Effector memory CD4-positive, alpha-beta T cell (primary cell): Measurements from ENCODE around the gene TRIM25.

Source experiments
- DNase-seq, 3 donors: peaks; one replicate each; pipeline ENCODE4 v3.0.0-alpha.2; 2020
- H3K27ac ChIP-seq: 2 replicates; pipeline ENCODE4 v1.7.0; 2013; ENCODE audit warnings: mild to moderate bottlenecking, low read length, moderate library complexity; ENCODE audit not compliant: insufficient read depth, poor library complexity, severe bottlenecking
- H3K27me3 ChIP-seq: replicated peaks from 2 replicates; pipeline ENCODE4 v1.7.0; 2013; ENCODE audit warnings: mild to moderate bottlenecking, low read length; ENCODE audit not compliant: insufficient read depth, control insufficient read depth, poor library complexity, severe bottlenecking
- H3K36me3 ChIP-seq: 2 replicates; pipeline ENCODE4 v1.7.0; 2013; ENCODE audit warnings: mild to moderate bottlenecking, low read length, moderate library complexity; ENCODE audit not compliant: control insufficient read depth, insufficient read depth
- H3K4me1 ChIP-seq: 2 replicates; pipeline ENCODE4 v1.7.0; 2013; ENCODE audit warnings: low read length, mild to moderate bottlenecking; ENCODE audit not compliant: control insufficient read depth, insufficient read depth, poor library complexity, severe bottlenecking
- H3K4me3 ChIP-seq: 2 replicates; pipeline ENCODE4 v1.7.0; 2013; ENCODE audit warnings: low read length, low read depth, mild to moderate bottlenecking; ENCODE audit not compliant: insufficient read depth, poor library complexity, severe bottlenecking
- H3K9me3 ChIP-seq: 2 replicates; pipeline ENCODE4 v1.7.0; 2013; ENCODE audit warnings: mild to moderate bottlenecking, low read length, moderate library complexity; ENCODE audit not compliant: control insufficient read depth

TRIM25 gene

GRCh38 chr17:56912105-56912999 is 1.5 kb downstream of the TRIM25 start:
- Histone ChIP-seq H3K4me3 (peak overlapping the region; percentile 94), H3K4me1 (peaks cover 26% of the 10 kb centered on the region), H3K27ac (no peak overlapping the region), H3K27me3 (no peaks in the 10 kb centered on the region), H3K9me3 (no peaks in the 10 kb centered on the region), H3K36me3 (peaks cover 13% of the 10 kb centered on the region)
- no peak for DNase-seq

GRCh38 chr17:56910509-56911235 is 3.2 kb downstream of the TRIM25 start:
- H3K4me1 ChIP-seq: peaks cover 26% of the 10 kb centered on the region
- no peak overlapping the region for H3K27ac ChIP-seq
- H3K36me3 ChIP-seq: peaks cover 21% of the 10 kb centered on the region
- no peak for DNase-seq
- no peaks in the 10 kb centered on the region for H3K27me3 ChIP-seq
- H3K9me3 ChIP-seq: no peaks in the 10 kb centered on the region
- H3K4me3 ChIP-seq: no peak overlapping the region

- peaks cover 24% of the 10 kb centered on the region for H3K36me3 ChIP-seq
- H3K27ac ChIP-seq: no peak overlapping the region
- no peak for DNase-seq
- H3K9me3 ChIP-seq: no peaks in the 10 kb centered on the region
- no peak overlapping the region for H3K4me3 ChIP-seq
- no peaks in the 10 kb centered on the region for H3K27me3 ChIP-seq
- peaks cover 24% of the 10 kb centered on the region for H3K4me1 ChIP-seq
These were observed 3.9 kb downstream of the TRIM25 start for GRCh38 chr17:56909742-56910508.

GRCh38 chr17:56908001-56908542 is 5.8 kb downstream of the TRIM25 start:
- Histone ChIP-seq H3K9me3 (no peaks in the 10 kb centered on the region), H3K4me3 (no peak overlapping the region), H3K36me3 (peaks cover 41% of the 10 kb centered on the region), H3K27ac (no peak overlapping the region), H3K4me1 (peaks cover 19% of the 10 kb centered on the region), H3K27me3 (no peaks in the 10 kb centered on the region)
- no peak for DNase-seq

GRCh38 chr17:56903560-56903959 is 10.3 kb downstream of the TRIM25 start:
- Histone ChIP-seq H3K27ac (no peak overlapping the region), H3K4me1 (peaks cover 5% of the 10 kb centered on the region), H3K36me3 (peaks cover 79% of the 10 kb centered on the region), H3K27me3 (no peaks in the 10 kb centered on the region), H3K4me3 (no peak overlapping the region), H3K9me3 (no peaks in the 10 kb centered on the region)
- no peak for DNase-seq

- Histone ChIP-seq H3K36me3 (peaks cover 79% of the 10 kb centered on the region), H3K27me3 (no peaks in the 10 kb centered on the region), H3K9me3 (no peaks in the 10 kb centered on the region), H3K4me1 (no peaks in the 10 kb centered on the region), H3K4me3 (no peak overlapping the region), H3K27ac (no peak overlapping the region)
- no peak for DNase-seq
These were observed 11.5 kb downstream of the TRIM25 start for GRCh38 chr17:56902348-56902747.

GRCh38 chr17:56899403-56899802 is 14.4 kb downstream of the TRIM25 start:
- Histone ChIP-seq H3K4me3 (no peak overlapping the region), H3K4me1 (no peaks in the 10 kb centered on the region), H3K36me3 (peaks cover 86% of the 10 kb centered on the region), H3K27me3 (no peaks in the 10 kb centered on the region), H3K9me3 (no peaks in the 10 kb centered on the region), H3K27ac (no peak overlapping the region)
- DNase-seq: no peak

GRCh38 chr17:56898874-56899273 is 15.0 kb downstream of the TRIM25 start:
- Histone ChIP-seq H3K27me3 (no peaks in the 10 kb centered on the region), H3K36me3 (peaks cover 84% of the 10 kb centered on the region), H3K27ac (no peak overlapping the region), H3K4me1 (no peaks in the 10 kb centered on the region), H3K4me3 (no peak overlapping the region), H3K9me3 (no peaks in the 10 kb centered on the region)
- DNase-seq: no peak

- H3K4me1 ChIP-seq: no peaks in the 10 kb centered on the region
- no peak for DNase-seq
- no peak overlapping the region for H3K27ac ChIP-seq
- H3K36me3 ChIP-seq: peaks cover 88% of the 10 kb centered on the region
- H3K4me3 ChIP-seq: no peak overlapping the region
- H3K27me3 ChIP-seq: no peaks in the 10 kb centered on the region
- H3K9me3 ChIP-seq: no peaks in the 10 kb centered on the region
These were observed 16.0 kb downstream of the TRIM25 start for GRCh38 chr17:56897646-56898424.
